ENCODE data around the gene SLC30A1.
"Not testable (repeated sequence)": the region's sequence is repeated elsewhere in the genome, so short reads cannot be mapped to it uniquely, and the experiment has no call there.

Gene SLC30A1

DNA sequence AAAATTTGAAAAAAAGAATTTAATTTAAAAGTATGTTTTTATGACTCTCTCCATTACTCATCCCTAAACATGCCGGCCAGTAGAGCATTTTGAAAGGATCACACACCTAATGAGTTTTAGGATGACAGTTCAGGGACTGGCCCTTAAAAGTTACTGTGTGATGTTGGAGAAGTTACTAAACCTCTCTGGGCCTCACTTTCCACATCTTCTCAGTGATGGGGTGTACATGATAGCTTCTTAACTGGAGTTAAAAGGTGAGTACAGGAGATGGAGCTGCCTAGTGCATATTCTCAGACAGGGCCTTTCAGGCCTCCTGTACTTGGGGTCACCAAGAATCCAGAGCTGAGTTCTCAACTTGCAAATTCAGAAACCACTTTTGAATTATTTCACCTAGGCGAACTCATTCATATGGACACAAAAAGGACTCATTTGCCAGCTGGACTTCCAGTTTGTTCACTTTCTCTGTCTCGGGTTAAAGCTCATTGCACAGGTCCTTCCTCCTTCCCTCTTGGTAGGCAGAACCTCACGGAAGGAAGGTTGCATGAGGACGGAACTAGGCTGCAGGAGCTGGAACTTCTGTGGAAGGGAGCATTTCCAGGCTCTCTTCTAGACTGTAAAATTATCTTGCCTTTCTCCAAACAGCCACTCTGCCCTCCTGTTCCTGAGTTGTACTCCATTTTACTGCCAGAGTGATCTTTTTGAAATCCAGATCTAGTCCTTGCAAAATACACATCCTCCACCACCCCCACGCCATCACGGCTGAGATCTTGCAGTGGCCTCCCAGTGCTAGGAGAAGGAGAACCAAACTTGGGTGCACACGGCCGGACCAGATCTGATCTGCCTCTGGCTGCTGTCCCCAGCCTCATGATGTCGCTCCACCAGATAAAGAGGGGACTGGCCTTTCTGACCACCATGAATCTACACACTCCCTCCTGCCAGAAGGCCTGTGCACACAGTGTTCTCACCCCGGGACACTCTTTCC is 4.3 kb upstream of the SLC30A1 start:
- no peak for DNase-seq (ENCODE audit: low read depth)

DNA sequence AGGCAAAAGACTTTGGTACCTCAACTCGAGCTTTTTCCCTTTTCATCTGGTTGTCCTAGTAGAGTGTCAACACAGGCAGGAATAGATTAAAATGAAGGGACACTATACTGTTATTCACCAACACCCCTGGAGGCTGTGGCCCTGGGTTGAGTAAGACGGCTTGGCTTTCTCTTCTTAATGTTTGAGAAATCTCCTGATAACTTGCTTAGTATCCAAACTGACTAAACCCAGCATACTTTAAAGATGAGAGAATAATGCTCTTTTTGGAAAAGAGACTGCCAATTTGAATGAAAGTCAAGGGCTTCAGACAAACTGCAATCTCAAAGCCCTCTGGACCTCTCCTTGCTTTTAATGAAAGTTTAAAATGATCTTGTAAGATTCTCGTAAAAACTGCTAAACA is 2.6 kb upstream of the SLC30A1 start:
- no peak for DNase-seq (ENCODE audit: low read depth)

DNA sequence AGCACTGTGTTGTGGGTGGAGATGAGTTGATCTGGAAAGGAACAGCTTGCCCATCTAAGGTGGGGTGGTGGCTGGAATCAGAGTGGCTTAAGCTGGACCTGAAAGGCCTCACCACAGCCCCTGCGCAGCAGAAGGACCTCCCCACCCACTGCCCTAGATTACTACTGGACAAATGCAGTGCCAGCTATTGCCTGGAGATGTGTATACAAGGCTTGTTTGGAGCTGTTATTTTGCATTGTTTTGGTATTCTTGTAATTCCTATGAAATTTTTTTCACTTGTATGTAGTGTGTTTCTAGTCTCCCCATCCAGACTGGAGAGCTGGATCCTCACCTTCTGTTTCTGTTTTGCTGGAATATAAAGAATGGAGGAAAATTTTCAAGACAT is 1.3 kb upstream of the SLC30A1 start:
- no peak for DNase-seq (ENCODE audit: low read depth)

DNA sequence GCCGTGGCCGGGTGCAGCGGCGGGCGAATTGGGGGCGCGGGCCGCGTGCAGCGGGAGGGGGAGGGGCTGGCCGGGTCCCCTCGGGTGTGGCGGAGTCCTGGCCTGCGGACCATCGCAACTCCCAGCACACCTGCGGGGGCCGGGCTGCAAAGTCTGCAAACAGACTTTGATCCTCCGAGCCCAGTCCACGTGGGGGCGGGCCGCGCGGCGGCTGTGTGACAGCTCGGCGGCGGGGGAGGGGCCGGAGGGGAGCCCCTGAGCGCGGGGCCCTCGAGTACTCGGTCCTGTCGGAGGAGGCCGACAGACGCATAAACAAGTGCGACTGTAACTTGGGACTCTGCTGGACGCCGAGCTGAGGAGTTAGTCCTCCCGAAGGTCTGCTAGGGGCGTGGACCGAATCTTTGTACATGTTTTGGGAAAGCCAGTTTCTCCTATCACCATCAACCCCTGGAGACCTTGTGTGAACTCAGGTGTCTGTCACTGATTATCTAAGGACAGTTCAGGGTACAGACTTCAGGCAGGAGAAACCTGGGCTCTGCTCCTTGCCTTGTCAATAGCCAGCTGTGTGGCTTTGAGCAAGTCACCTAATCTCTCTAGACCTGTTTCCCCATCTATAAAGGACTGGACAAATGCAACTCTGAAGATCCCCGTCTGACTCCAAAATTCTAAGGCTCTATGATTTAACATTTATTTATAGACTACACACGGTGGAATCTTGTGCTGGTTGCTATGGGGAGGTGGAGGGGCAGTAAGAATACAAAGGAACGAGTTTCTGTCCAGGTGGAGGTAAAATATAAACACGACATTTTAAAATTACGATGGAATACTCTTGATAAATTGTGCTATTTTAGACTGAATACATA is 710 bp upstream of the SLC30A1 start:
- DNase-seq (ENCODE audit: low read depth): no peak

DNA sequence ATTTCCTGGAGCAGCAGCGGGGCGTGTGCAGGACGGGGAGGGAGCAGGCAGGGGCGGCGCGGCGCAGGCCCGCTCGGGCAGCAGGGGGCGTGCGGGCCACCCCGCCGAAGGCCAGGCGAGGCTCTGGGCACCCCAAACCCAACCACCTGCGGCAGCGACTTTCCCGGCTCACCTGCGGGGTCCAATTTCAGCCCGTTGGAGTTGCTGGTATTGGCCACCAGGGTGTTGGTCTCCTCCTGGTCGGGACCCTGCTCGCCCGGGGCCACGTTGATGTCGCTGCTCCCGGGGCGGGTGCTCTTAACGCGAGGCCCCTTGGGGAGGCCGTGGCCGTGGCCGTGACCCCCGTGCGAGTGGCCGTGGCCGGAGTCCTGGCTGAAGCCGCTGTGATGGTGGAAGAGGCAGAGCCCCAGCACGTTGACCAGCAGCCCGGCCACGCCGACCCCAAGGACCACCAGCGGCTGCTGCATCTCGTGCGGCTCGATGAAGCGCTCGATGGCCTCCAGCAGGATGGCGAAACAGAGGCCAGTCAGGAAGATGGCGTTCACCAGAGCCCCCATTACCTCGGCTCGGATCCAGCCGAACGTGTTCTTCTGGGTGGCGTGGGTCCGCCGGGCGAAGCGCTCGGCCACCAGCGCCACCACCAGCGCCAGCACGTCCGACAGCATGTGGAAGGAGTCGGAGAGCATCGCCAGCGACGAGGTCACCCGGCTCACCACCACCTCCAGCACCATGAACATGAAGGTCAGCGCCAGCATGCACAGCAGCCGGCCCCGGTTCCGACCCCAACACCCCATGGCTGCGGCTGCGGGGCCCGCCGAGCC is 932 bp downstream of the SLC30A1 start:
- peak; percentile 60 for DNase-seq (ENCODE audit: low read depth)

DNA sequence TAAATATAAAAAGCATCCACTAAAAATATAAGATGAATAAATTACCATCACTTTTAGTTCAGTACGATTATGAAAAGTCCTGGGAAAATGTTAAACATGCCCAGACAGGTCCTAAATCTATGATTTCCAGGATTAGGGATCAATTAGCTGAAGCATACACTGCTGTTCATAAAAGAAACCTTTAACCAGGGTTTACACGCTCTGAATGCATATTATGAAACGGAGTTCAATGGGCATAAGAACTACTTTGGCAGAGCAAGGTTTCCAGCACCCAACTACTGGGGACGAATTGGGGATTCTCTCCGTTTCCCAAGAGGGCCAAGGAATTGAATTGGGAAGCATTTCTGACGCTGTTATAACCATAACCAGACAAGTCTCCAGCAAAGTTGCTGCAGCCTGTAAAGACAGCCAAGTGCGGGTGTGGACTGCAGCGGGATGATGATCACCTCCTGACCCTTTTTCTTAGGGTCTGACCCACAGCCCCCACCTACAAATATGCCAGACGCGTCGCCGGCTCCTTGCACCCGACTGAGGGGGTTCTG is 1.6 kb downstream of the SLC30A1 start:
- no peak for DNase-seq (ENCODE audit: low read depth)

- DNase-seq (ENCODE audit: low read depth): no peak
Measured at GRCh38 chr1:211576717-211577116, 2.2 kb downstream of the SLC30A1 start.

GRCh38 chr1:211574705-211575104 is 4.3 kb downstream of the SLC30A1 start:
- no peak for DNase-seq (ENCODE audit: low read depth)

GRCh38 chr1:211571998-211572397 is 7.0 kb downstream of the SLC30A1 start:
- DNase-seq (ENCODE audit: low read depth): no peak

GRCh38 chr1:211570378-211570777 is 8.6 kb downstream of the SLC30A1 start:
- not testable (repeated sequence) for DNase-seq (ENCODE audit: low read depth)

- DNase-seq (ENCODE audit: low read depth): no peak
Measured at GRCh38 chr1:211566431-211567025, 12.4 kb downstream of the SLC30A1 start.

DNA sequence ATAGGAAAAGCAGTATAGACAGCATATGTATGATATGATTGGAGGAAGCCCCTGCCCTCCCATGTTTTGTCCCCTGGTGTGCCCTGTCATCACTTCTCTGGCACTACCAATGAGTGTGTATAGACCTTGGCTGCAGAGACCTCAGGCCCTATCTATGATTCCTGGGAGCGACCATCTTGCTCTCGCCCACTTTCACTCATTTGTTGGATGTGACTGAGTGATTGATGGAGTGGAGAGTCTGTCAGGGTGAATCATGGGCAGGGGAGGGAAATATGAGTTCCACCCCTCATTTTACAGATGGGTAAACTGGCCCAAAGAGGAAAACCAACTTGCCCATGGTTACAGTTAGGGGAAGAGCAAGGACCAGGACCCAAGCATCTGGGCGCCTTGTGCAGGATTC is 14.9 kb downstream of the SLC30A1 start:
- no peak for DNase-seq (ENCODE audit: low read depth)

DNA sequence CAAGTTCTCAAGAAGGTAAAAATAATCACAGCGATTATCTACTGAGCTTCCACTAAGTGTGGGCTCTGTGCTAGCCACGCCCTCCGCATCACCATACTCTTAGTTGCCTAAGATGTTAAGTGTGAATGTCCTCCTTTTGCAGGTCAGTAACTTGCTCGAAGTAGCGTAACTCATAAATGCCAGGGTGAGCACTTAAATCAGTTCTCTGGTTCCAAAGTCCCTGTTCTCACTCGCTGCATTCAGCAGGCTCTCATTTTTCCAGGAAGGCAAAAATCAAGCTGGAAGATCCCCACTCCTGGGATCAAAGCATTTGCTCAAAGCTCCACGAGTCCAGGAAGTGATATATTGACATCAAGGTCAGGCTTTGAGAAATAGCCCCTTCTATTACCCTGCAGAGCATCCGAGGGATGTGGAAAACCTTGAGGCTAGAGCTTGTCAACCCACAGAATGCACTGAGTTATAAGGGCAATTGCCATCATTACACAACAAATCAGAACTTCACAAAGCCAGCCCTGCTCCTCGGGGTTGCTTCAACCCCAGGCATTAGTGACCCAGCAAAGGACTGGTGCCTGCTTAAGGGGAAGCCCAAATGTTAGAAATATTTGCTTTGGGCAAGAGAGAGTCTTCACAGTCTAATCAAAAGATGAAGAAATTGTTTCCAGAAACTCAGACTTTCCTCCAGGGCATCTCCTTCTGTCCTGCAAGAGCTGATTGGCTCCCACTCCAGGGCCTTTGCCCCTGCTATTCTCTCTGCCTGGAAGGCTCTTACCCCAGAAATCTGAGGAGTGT is 19.5 kb downstream of the SLC30A1 start:
- DNase-seq (ENCODE audit: low read depth): no peak

GRCh38 chr1:211557894-211558625 is 20.9 kb downstream of the SLC30A1 start:
- DNase-seq (ENCODE audit: low read depth): no peak

GRCh38 chr1:211553549-211553948 is 25.4 kb downstream of the SLC30A1 start:
- DNase-seq (ENCODE audit: low read depth): no peak

- no peak for DNase-seq (ENCODE audit: low read depth)
Measured at GRCh38 chr1:211551638-211552460, 27.1 kb downstream of the SLC30A1 start.

DNA sequence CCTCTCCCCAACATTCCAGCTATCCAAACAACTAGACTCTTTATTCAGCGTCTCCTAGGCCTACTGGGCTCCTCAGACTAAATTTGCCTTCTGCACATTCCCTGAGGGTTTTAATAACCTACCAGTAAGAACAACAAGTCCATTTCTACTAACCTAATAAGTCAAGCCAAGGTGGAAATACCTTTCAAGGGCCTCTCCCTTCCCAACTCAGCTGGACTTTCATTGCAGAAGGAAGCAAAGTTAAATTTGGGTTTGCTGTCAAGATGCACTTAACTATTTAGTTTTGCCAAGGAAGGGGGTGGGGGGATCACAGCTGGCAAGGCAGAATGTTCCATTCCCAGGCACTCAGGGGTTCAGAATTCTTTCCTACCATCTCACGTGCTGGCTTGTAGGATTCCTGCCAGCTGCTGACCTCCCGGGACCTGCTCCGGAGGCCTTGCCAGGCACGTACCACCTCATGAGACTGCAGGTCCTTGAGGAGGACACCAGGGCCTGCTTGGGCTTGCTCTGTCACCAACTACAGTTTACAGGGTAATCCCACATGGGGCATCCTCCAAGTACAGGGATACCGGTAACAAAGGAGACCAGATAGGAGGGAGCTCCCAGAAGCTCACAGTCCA is 29.8 kb downstream of the SLC30A1 start:
- no peak for DNase-seq (ENCODE audit: low read depth)

DNA sequence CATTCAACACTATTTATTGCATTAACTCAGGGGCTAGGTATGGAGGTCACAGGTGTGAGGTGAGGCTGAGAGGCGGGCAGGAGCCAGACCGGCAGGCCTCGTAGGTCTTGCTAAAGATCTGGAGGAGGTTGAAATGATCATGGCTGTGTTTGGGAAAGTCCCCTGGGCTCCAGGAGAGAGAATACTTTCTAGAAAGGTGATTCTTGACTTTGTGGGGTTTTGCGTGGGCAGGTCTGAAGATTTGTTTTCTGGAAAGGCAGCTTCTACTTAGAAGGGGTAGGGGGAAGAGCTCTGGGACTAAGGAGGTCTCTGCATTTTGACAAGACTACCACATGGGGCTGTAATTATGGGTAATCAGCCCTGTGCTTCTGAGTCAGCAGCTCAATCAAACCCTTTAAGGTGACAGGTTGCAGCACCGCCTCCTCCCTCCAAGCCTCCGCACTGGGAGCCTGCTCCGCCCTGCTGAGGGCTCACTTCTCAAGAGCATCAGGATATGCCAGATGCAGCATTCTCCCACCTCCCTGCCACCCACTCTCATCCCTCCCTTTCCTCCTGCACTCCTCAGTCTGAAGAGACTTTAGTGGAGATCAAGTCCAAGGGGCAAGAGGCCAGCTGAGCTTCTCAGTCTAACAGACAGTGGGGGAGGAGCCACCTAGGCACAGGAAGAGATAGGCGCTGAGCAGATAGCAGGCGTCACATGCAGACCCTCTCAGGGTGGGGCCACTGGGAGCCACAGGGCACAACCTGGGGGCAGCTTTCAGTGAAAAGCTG is 30.5 kb downstream of the SLC30A1 start:
- no peak for DNase-seq (ENCODE audit: low read depth)
